Left colon (tissue), 2 donors: ENCODE data around the gene NAA60. TPM values are rescaled to one million over a fixed set of nuclear protein-coding genes. Genes with fewer than 3 reads are reported as not detected.
"Not testable (repeated sequence)": the region's sequence is repeated elsewhere in the genome, so short reads cannot be mapped to it uniquely, and the experiment has no call there.

Experiments
- ATAC-seq: fragments of 200-7000 bp; cut with Tn5 transposase; one replicate; pipeline ENCODE4 v1.9.1; 2020; ENCODE audit warnings: mild to moderate bottlenecking, moderate library complexity
- DNase-seq, 2 donors: peaks; one replicate each; pipeline ENCODE4 v3.0.0-alpha.2; 2020
- intact Hi-C, 2 donors: fragments of 100-400 bp; cut with DNase I in 1 of 2; cut with micrococcal nuclease in 1 of 2; formaldehyde crosslinking; loops; one replicate each; pipeline versions ENCODE4 v1.11.2 to v1.14.0; 2022; cut with DNase I, micrococcal nuclease
- total RNA-seq, 2 donors: library from RNA; stranded (reverse); fragmentation: NEBNext Ultra II Directional; extraction: Animal tissue kit (Norgen Biotek cat#: 25700); gene quantifications; one replicate each; pipeline ENCODE4 v1.2.1, GENCODE V29; 2021
- donor health status: DM: no; HTN: no; CAD: no.
- donor health status: DM: yes; HTN: yes; CAD: no.

NAA60 gene
- total RNA-seq, 2 donors from 2014 or later, result 76.5 to 85.3 TPM

- ATAC-seq (no peak), DNase-seq (no peak)
- intact Hi-C loops, result no loop called here
These were observed 16.1 kb downstream of the NAA60 start for GRCh38 chr16:3459401-3460090.

DNA sequence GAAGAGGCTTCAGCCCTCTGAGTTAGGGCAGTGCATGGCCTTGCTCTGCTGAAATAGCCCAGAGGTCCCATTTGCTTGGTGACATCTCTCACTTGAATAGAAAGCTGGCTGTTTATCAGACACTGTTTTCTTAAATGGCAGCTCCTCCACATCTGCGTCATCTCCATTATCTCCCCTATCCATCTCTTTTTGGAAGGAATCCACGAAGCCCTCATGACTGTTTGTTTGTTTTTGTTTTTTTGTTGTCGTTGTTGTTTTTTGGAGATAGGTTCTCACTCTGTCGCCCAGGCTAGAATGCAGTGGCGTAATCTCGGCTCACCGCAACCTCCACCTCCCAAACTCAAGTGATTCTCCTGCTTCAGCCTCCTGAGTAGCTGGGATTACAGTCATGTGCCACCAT lies 16.6 kb downstream of the NAA60 start:
- intact Hi-C loops, result no loop called here
- ATAC-seq (no peak), DNase-seq (no peak)

DNA sequence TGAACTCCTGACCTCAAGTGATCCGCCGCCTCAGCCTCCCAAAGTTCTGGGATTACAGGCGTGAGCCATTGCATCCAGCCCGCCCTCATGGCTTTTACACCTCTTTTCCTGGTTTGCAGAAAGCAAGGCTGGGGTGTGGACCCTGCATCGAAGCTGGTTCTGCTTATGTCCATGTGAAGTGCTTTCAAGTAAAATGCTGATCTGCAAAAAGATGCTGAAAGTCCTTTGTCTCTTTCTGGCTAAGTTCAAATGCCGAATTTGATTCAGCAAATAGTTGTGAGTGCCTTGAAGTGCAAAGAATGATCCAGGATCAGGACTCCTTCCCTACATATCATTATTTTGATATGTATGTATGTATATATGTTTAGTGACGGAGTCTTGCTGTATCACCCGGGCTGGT lies 17.1 kb downstream of the NAA60 start:
- intact Hi-C loops, result no loop called here
- DNase-seq (no peak), ATAC-seq (no peak)

- ATAC-seq (no peak), DNase-seq (no peak)
- intact Hi-C loops, result no loop called here
These were observed 17.7 kb downstream of the NAA60 start for GRCh38 chr16:3461151-3461550.

- intact Hi-C loops, result no loop called here
- DNase-seq (no peak), ATAC-seq (no peak)
These were observed 21.8 kb downstream of the NAA60 start for GRCh38 chr16:3465301-3465700.

- peak; percentile 24 for ATAC-seq
- intact Hi-C loops, result no loop called here
- DNase-seq, result no peak
These were observed 22.6 kb downstream of the NAA60 start for GRCh38 chr16:3465911-3466584.

DNA sequence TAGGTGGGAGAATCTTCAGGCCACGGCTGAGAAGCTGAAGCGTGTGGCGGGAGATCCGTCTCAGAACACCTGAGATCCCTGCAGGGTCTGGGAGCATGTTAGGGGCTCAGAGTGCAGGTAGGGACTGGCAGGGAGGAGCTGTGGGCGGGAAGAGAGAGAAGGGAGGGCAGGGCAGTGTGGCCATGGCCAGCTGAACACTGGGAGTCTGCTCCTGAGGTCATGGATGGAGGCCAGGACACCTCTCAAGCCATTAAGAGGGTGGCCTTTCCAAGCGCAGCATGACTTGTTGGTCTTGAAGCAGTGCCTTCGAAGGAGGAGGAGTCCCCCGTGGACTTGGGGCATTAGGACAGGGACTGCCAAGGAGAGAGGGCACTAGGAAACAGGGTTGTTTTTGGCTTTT lies 23.7 kb downstream of the NAA60 start:
- no peak for DNase-seq
- intact Hi-C loops, result no loop called here
- no peak for ATAC-seq

DNA sequence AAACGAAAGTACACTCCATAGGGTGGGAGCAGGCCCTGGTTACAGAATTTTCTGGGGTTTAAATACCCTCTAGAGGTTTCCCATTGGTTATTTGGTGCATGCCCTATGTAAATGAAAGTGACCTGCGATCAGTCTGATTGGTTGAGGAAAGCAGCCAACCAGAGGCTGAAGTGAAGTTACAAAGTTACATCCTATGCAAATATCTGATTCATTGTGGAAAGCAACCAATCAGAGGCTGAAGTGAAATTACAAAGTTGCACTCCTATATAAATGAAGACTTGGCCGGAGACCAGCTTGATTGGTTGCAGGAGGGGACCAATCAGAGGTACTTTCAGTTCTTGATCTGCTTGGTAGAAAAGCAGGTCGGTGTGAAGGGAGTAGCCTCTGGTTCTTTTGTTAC lies 24.4 kb downstream of the NAA60 start:
- peak; percentile 36 for ATAC-seq
- intact Hi-C loops, result no loop called here
- DNase-seq, result no peak

GRCh38 chr16:3468501-3468900 lies 25.0 kb downstream of the NAA60 start:
- intact Hi-C loops, result no loop called here
- ATAC-seq (no peak), DNase-seq (no peak)

DNA sequence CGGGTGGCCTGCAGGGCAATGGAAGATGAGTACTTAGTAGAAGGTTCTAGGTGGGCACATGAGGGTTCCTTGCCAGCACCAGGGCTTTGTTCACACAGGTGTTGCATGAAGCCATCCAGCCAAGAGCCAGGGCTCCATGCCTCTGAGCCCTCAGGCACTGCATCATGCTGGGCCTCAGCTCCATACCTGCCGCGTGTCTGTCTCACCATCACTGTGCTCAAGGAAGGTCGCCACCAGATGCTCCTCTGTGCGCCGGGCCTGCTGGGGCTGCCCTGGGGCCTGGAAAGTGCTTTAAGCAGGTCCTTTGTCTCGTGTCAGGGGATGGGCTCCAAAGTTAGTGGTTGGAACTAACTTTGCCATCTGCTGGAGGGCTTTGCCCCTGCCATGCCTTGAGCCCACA lies 26.3 kb downstream of the NAA60 start:
- DNase-seq, result no peak
- intact Hi-C loops, result no loop called here
- no peak for ATAC-seq

DNA sequence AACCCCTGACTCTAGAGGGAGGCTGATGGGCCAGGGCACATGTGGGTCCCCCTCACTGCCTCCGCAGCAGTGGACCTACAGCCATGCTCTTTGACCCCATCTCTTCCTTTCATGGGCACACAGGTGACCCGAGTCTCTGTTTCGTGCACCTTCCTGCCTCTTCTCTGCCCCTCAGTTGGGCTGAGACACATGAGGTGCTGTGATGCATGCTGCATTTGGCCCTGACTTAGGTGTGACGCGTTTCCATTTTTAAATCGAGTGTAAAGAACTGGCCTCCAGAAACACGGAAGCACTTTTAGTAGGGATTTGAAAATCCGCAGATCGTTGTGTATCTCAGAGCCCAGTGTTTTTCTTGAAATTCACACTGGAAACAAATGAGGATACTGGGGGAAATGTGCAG lies 27.2 kb downstream of the NAA60 start:
- intact Hi-C loops, result no loop called here
- no peak for DNase-seq
- no peak for ATAC-seq

- no peak for DNase-seq
- ATAC-seq, result no peak
- intact Hi-C loops, result no loop called here
These were observed 28.2 kb downstream of the NAA60 start for GRCh38 chr16:3471518-3472176.

- no peak for ATAC-seq
- intact Hi-C loops, result no loop called here
- no peak for DNase-seq
These were observed 29.6 kb downstream of the NAA60 start for GRCh38 chr16:3472878-3473595.

DNA sequence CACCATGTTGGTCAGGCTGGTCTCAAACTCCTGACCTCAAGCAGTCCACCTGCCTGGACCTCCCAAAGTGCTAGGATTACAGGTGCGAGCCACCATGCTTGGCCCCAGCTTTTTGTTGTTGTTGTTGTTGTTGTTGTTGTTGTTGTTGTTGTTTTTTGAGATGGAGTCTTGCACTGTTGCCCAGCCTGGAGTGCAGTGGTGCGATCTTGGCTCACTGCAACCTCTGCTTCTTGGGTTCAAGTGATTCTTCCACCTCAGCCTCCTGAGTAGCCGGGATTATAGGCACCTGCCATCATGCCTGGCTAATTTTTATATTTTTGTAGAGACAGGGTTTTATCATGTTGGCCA lies 30.1 kb downstream of the NAA60 start:
- DNase-seq, ATAC-seq, intact Hi-C loops: not testable (repeated sequence)

DNA sequence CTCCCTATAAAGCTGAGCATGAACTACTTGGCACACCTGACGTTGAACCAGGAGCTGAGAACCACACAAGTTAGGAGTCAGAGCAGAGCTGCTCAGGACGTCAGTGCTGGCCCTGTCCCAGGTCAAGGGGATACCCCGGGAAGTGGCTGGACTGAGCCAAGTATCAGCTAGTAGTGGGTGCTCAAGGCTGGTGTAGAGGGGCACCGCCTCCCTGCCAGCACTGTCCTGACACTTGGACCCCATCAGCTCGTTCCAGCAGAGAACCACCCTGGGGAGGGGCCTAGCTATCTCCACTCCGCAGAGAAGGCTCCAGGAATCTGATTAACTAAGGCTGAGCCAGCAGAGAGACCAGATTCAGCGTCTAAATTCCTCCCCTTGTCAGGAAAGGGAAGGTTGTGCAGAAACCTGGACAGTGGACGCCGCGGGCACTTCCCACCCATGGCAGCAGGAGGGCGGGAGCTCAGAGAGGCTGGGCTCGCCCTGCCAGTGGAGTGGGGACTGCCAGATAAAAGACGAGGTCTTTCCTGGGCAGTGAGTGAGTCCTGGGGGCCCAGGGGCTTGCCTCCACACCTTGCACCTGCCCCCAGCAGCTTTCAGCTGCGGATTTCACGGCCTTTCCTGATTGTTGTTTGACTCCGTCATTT lies 30.8 kb downstream of the NAA60 start:
- ATAC-seq (no peak), DNase-seq (no peak)
- intact Hi-C loops, result no loop called here

GRCh38 chr16:3474870-3475269 lies 31.4 kb downstream of the NAA60 start:
- DNase-seq, intact Hi-C loops, ATAC-seq: not testable (repeated sequence)

- DNase-seq (peak; percentile 68 to 75), ATAC-seq (peak; percentile 81)
- intact Hi-C loops, result no loop called here
These were observed 32.3 kb downstream of the NAA60 start for GRCh38 chr16:3475604-3476375.

DNA sequence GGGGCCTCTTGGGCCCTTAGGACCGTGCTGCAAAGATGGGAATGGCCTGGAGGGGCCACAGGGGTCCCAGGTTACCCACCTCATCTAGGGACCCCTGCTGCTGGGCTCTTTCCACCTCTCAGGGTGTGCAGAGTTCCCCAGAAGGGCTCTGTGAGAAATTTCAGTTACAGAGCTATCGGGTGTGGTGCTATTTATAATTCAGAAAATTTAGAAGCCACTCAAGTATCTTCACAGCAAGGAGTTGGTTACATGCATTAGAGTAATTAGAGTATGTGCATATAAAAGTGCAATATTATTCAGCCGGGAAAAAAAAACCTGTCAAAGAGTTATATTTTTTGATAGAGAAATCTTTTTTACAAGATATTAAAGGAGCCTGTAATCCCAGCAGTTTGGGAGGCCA lies 32.9 kb downstream of the NAA60 start:
- ATAC-seq (no peak), DNase-seq (no peak)
- intact Hi-C loops, result no loop called here
